ENCODE results near the gene LRMDA. TPM values are rescaled to one million over a fixed set of nuclear protein-coding genes. Genes with fewer than 3 reads are reported as not detected.

Gene LRMDA
- total and polyA plus RNA-seq, 7 donors, result 2.8 to 22.2 (median 9.0) TPM

DNA sequence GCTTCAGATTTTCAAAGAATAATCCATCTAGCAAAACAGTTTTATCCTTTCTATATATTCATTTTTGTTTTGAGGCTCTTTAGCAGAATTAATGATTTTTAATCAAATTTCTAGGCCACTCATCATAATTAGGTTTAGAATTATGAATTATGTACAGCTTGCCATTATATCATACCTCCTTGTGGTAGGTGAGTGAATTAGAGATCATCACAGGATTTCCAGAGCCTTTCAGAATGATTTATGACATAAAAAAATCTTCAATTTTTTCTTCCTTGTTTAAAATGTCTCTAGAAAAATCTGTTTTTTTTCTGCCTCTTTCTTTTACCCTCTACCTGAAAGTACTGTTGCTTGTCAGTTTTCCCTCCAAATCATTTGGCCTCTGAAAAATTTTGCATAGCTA, 433.3 kb downstream of the LRMDA start:
- H3K4me3 ChIP-seq, result no peak overlapping the region
- H3K9me3 ChIP-seq, result no peaks in the 10 kb centered on the region
- intact Hi-C loops (cut with DNase I), result no loop called here
- no peaks in the 10 kb centered on the region for H3K36me3 ChIP-seq
- no peaks in the 10 kb centered on the region for H3K4me1 ChIP-seq
- TF ChIP-seq EP300 (IDR thresholded peaks at IDR 0.05), result no peak
- TF ChIP-seq POLR2A (IDR thresholded peaks at IDR 0.05), result no peak
- TF ChIP-seq, protein P1, sequence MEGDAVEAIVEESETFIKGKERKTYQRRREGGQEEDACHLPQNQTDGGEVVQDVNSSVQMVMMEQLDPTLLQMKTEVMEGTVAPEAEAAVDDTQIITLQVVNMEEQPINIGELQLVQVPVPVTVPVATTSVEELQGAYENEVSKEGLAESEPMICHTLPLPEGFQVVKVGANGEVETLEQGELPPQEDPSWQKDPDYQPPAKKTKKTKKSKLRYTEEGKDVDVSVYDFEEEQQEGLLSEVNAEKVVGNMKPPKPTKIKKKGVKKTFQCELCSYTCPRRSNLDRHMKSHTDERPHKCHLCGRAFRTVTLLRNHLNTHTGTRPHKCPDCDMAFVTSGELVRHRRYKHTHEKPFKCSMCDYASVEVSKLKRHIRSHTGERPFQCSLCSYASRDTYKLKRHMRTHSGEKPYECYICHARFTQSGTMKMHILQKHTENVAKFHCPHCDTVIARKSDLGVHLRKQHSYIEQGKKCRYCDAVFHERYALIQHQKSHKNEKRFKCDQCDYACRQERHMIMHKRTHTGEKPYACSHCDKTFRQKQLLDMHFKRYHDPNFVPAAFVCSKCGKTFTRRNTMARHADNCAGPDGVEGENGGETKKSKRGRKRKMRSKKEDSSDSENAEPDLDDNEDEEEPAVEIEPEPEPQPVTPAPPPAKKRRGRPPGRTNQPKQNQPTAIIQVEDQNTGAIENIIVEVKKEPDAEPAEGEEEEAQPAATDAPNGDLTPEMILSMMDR (IDR thresholded peaks at IDR 0.05), result no peak
- no peak for TF ChIP-seq POLR2AphosphoS5 (IDR thresholded peaks at IDR 0.05)
- no peak overlapping the region for H3K27ac ChIP-seq
- no peak for DNase-seq
- H3K27me3 ChIP-seq, result no peaks in the 10 kb centered on the region

DNA sequence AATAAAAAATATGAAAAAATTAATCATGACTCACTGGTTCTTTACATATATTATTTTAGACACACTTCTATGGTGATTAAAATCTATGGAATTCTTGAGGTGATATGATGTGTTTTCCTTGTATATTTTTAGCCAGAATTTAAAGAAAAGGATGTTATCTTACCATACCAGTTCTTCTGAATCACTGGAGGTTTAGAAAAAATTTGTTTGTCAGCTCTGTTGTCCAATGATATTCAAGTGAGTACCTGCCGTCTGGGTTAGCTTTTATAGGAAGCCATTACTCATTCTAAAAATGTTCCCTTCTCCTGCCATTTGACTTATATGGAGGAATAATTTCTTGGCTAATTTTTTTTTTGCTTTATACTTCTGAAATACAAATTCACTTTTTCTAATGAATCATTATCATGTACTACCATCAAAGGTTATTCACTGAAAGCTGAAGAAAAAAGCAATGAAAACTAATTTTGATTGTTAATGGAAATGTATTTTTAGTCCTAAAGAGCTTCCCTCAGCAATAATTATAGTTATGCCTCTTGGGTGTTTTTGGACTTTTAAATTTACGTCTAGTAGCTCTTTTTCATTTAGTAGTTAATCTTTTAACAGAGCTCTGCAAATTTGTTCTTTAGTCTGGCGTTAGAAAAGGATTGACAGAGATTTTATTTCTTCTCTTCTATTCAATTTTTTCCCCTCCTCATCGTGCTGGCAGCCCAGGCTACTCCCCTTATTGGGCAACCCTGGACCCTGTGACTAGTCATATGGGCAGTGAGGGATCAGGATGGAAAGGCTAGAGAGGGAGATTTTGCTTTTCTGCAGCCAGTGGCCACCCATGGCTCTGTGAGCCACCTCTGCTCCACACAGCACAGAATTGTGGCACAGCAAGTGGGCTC, 434.2 kb downstream of the LRMDA start:
- TF ChIP-seq POLR2A (IDR thresholded peaks at IDR 0.05) (no peak), POLR2AphosphoS5 (IDR thresholded peaks at IDR 0.05) (no peak), EP300 (IDR thresholded peaks at IDR 0.05) (no peak)
- TF ChIP-seq, protein P1 (IDR thresholded peaks at IDR 0.05), result no peak

DNA sequence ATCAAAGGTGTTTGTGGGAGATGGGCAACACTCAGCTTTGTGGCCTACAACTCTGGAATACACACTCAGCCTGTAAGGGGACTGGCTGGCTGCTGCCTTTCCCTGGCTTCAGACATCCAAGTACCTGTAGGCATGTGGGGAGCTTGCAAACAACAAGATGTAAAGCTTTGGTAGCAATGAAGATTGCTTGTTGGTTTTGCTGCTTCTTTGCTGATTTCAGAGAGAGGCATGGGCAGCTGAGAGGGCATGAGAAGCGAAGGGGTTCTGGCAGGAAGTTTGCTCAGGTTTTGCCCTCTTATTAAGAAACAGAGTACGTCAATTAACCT, 434.8 kb downstream of the LRMDA start:
- H3K36me3 ChIP-seq, result no peaks in the 10 kb centered on the region
- no peaks in the 10 kb centered on the region for H3K4me1 ChIP-seq
- no peak for TF ChIP-seq POLR2AphosphoS5 (IDR thresholded peaks at IDR 0.05)
- WGBS, 2 donors, result 93 to 96% methylated on average over 2 of the region's 2 CpGs
- intact Hi-C loops (cut with DNase I), result no loop called here
- no peaks in the 10 kb centered on the region for H3K9me3 ChIP-seq
- no peak overlapping the region for H3K27ac ChIP-seq
- DNase-seq, result no peak
- no peaks in the 10 kb centered on the region for H3K27me3 ChIP-seq
- no peak overlapping the region for H3K4me3 ChIP-seq

More for the DNA sequence above, 434.2 kb downstream of the LRMDA start:
- intact Hi-C loops (cut with DNase I), result no loop called here
- Histone ChIP-seq H3K9me3 (no peaks in the 10 kb centered on the region), H3K27ac (no peak overlapping the region), H3K27me3 (no peaks in the 10 kb centered on the region), H3K4me3 (no peak overlapping the region), H3K4me1 (no peaks in the 10 kb centered on the region), H3K36me3 (no peaks in the 10 kb centered on the region)
- DNase-seq, result no peak
- WGBS, 2 donors, result 55 to 80% methylated on average over 4 of the region's 4 CpGs

DNA sequence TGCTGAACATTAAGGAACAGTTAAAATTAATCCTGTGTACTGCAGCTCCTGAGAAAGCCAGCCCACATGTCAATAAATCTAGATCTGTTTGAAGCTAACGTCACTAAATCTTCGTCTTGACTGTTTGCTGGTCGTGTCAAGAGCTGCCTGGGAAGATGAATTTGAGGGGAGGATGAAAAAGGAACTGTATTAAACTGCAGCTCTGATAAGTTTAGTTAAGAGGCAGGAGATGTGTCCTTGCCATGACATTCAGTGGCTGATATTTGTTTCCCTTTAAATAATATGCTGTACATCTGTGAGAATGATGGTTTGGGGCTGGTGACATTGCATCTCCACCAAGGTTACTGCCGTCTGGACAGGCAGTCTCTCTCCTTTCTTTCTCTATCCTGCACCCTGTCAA, 435.3 kb downstream of the LRMDA start:
- Histone ChIP-seq H3K4me3 (no peak overlapping the region), H3K36me3 (no peaks in the 10 kb centered on the region), H3K9me3 (no peaks in the 10 kb centered on the region), H3K4me1 (no peaks in the 10 kb centered on the region), H3K27ac (no peak overlapping the region), H3K27me3 (no peaks in the 10 kb centered on the region)
- intact Hi-C loops (cut with DNase I), result no loop called here
- no peak for DNase-seq
- WGBS, 2 donors, result 77 to 82% methylated on average over 4 of the region's 4 CpGs
- TF ChIP-seq EP300 (IDR thresholded peaks at IDR 0.05) (no peak), POLR2AphosphoS5 (IDR thresholded peaks at IDR 0.05) (no peak), POLR2A (IDR thresholded peaks at IDR 0.05) (no peak)
- TF ChIP-seq, protein P1 (IDR thresholded peaks at IDR 0.05), result no peak

DNA sequence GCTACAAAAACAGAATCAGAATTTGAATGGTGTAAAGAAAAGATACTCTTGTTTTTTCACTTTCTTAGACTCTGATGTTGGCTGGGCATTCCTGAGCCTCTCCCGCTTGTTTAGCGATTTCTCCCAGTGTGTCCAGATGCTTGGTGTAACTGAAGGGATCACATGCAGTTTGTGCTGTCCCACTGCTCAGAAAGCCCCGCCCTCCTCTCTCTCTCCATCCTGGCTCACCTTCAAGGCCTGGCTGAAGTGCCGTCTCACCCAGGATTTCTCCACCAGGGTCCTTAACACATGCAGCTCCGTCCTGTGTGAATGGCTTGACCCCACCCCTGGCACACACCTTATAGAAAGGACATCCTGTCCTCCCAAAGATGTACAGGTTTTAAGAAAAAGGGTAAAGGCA, 437.1 kb downstream of the LRMDA start:
- WGBS, 2 donors, result 91 to 92% methylated on average over 5 of the region's 5 CpGs
- DNase-seq, result no peak
- Histone ChIP-seq H3K27me3 (no peaks in the 10 kb centered on the region), H3K4me3 (no peak overlapping the region), H3K27ac (no peak overlapping the region), H3K9me3 (no peaks in the 10 kb centered on the region), H3K36me3 (no peaks in the 10 kb centered on the region), H3K4me1 (no peaks in the 10 kb centered on the region)
- intact Hi-C loops (cut with DNase I), result no loop called here
- TF ChIP-seq POLR2AphosphoS5 (IDR thresholded peaks at IDR 0.05) (no peak), POLR2A (IDR thresholded peaks at IDR 0.05) (no peak), EP300 (IDR thresholded peaks at IDR 0.05) (no peak)
- TF ChIP-seq, protein P1 (IDR thresholded peaks at IDR 0.05), result no peak

Data from sigmoid colon (tissue), 7 donors.